ENCODE data around the gene C9orf152. TPM values are rescaled to one million over a fixed set of nuclear protein-coding genes. Genes with fewer than 3 reads are reported as not detected.

C9orf152 gene
- polyA plus RNA-seq, 4 donors: 6.5 to 25.7 (median 10.9) TPM

DNA sequence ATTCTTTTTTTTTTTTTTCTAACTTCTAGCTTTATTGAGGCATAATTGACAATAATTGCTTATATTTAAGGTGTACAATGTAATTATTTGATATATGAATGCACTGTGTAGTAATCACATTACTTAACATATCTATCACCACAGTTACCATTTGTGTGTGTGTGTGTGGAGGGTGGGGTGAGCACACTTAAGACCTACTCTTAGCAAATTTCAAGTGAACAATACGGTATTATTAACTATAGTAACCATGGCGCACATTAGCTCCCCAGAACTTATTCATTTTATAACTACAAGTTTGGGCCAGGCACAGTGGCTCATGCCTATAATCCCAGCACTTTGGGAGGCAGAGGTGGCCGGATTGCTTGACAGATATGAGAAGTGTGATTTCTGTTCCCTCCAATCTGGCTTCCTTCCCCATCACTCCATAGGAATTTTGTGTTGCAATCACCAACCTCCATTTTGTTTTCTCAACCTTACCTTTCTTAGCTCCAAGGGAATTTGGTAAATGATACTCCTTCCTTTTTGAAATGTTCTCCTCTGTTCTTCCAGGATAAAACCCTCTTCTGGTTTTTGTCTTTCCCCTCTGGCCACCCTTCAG lies 33.4 kb upstream of the C9orf152 start:
- no peak for FAIRE-seq
- peaks cover 5 to 17% (median 6%) of the 10 kb centered on the region in 3 donors for H3K36me3 ChIP-seq (ENCODE audit: control insufficient read depth in 3 of 3, insufficient read depth in 2 of 3, low read depth in 1 of 3, low read length in 3 of 3)
- no peak overlapping the region for H3K27ac ChIP-seq (ENCODE audit: low read depth in 1 of 3, low read length in 2 of 3)
- H3K4me1 ChIP-seq (ENCODE audit: control insufficient read depth in 3 of 3, insufficient read depth in 2 of 3, low read depth in 1 of 3, low read length in 2 of 3): no peaks in the 10 kb centered on the region
- H3K4me3 ChIP-seq (ENCODE audit: low read depth in 1 of 3, low read length in 3 of 3): no peak overlapping the region
- H3K9me3 ChIP-seq (ENCODE audit: control insufficient read depth in 2 of 2, insufficient read depth in 1 of 2, low read depth in 1 of 2, low read length in 1 of 2): no peaks in the 10 kb centered on the region
- DNase-seq: no peak
- 93 to 96% (median 94%) methylated on average over 3 of the region's 3 CpGs for WGBS, 3 donors
- no peaks in the 10 kb centered on the region for H3K27me3 ChIP-seq (ENCODE audit: control insufficient read depth in 3 of 3, insufficient read depth in 3 of 3, low read length in 3 of 3)

DNA sequence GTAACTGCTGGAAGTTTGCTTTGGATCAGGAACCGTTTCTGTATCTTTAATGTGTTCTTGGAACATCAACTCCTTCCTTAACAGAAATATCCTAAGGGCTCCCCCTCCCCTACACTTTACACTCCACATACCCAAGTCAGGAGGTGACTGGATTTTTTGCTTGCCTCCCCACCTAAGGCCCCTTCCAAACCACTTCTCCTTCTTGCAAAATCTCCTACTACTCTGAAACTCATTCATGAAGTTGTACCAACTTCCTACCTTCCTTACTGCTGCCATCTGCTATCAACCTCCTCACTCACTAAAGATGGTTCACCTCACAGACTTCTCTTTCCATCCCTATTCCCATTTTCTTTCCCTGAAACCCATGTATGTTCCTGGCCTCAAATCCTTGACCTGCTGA lies 32.2 kb upstream of the C9orf152 start:
- FAIRE-seq (no peak), DNase-seq (no peak)
- peaks cover 3 to 9% (median 4%) of the 10 kb centered on the region in 3 donors for H3K36me3 ChIP-seq (ENCODE audit: control insufficient read depth in 3 of 3, insufficient read depth in 2 of 3, low read depth in 1 of 3, low read length in 3 of 3)
- H3K4me3 ChIP-seq (ENCODE audit: low read depth in 1 of 3, low read length in 3 of 3): no peak overlapping the region
- H3K9me3 ChIP-seq (ENCODE audit: control insufficient read depth in 2 of 2, insufficient read depth in 1 of 2, low read depth in 1 of 2, low read length in 1 of 2): peaks cover 0 to 10% of the 10 kb centered on the region in 2 donors
- no peak overlapping the region for H3K27ac ChIP-seq (ENCODE audit: low read depth in 1 of 3, low read length in 2 of 3)
- H3K27me3 ChIP-seq (ENCODE audit: control insufficient read depth in 3 of 3, insufficient read depth in 3 of 3, low read length in 3 of 3): no peaks in the 10 kb centered on the region
- 44 to 70% (median 64%) methylated on average over 1 of the region's 1 CpG for WGBS, 3 donors
- H3K4me1 ChIP-seq (ENCODE audit: control insufficient read depth in 3 of 3, insufficient read depth in 2 of 3, low read depth in 1 of 3, low read length in 2 of 3): no peaks in the 10 kb centered on the region

DNA sequence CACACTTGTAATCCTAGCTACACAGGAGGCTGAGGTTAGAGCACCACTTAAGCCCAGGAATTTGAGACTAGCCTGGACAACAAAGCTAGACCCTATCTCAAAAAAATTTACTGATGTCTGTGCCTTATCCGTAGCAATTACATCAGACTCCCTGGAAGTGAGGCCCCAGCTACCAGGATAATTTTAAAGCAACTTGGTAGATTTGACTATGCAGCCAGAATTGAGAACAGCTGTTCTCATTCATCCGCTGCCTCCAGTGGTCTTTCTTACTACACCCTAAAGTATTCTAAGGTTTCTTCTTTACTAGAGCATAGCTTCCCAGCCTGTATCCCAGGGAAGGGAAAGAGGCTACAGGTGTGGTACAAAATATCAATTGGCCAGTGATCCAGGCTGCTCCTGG lies 20.4 kb upstream of the C9orf152 start:
- Histone ChIP-seq H3K9me3 (ENCODE audit: control insufficient read depth in 2 of 2, insufficient read depth in 1 of 2, low read depth in 1 of 2, low read length in 1 of 2) (no peaks in the 10 kb centered on the region), H3K27ac (ENCODE audit: low read depth in 1 of 3, low read length in 2 of 3) (no peak overlapping the region), H3K27me3 (ENCODE audit: control insufficient read depth in 3 of 3, insufficient read depth in 3 of 3, low read length in 3 of 3) (no peaks in the 10 kb centered on the region), H3K4me3 (ENCODE audit: low read depth in 1 of 3, low read length in 3 of 3) (no peak overlapping the region), H3K4me1 (ENCODE audit: control insufficient read depth in 3 of 3, insufficient read depth in 2 of 3, low read depth in 1 of 3, low read length in 2 of 3) (no peaks in the 10 kb centered on the region), H3K36me3 (ENCODE audit: control insufficient read depth in 3 of 3, insufficient read depth in 2 of 3, low read depth in 1 of 3, low read length in 3 of 3) (no peaks in the 10 kb centered on the region)
- WGBS, 3 donors: 81 to 94% (median 90%) methylated on average over 2 of the region's 2 CpGs
- FAIRE-seq (no peak), DNase-seq (no peak)

DNA sequence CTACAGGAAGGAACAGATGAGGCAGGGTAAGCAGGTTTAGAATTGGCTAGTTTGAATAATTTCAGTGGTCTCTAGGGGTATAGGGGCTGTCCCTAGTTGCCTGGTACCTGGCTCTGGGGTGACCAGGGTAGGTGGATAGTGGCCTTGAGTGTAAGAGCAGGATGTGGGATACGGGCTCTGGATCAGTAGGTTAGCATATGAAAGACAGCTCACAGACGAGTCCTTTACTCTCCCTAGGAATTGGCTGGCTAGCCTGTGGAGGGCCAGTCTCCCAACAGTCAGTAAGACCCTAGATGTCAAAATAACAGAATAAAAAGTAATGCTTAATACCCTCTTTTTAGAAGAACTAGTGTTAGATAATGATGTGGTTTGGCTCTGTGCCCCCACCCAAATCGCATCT lies 16.6 kb upstream of the C9orf152 start:
- Histone ChIP-seq H3K4me3 (ENCODE audit: low read depth in 1 of 3, low read length in 3 of 3) (no peak overlapping the region), H3K9me3 (ENCODE audit: control insufficient read depth in 2 of 2, insufficient read depth in 1 of 2, low read depth in 1 of 2, low read length in 1 of 2) (no peaks in the 10 kb centered on the region), H3K27ac (ENCODE audit: low read depth in 1 of 3, low read length in 2 of 3) (no peak overlapping the region), H3K4me1 (ENCODE audit: control insufficient read depth in 3 of 3, insufficient read depth in 2 of 3, low read depth in 1 of 3, low read length in 2 of 3) (peaks cover 0 to 15% (median 4%) of the 10 kb centered on the region in 3 donors), H3K27me3 (ENCODE audit: control insufficient read depth in 3 of 3, insufficient read depth in 3 of 3, low read length in 3 of 3) (no peaks in the 10 kb centered on the region), H3K36me3 (ENCODE audit: control insufficient read depth in 3 of 3, insufficient read depth in 2 of 3, low read depth in 1 of 3, low read length in 3 of 3) (no peaks in the 10 kb centered on the region)
- WGBS, 3 donors: 89 to 95% (median 89%) methylated on average over 3 of the region's 3 CpGs
- DNase-seq (no peak), FAIRE-seq (no peak)

DNA sequence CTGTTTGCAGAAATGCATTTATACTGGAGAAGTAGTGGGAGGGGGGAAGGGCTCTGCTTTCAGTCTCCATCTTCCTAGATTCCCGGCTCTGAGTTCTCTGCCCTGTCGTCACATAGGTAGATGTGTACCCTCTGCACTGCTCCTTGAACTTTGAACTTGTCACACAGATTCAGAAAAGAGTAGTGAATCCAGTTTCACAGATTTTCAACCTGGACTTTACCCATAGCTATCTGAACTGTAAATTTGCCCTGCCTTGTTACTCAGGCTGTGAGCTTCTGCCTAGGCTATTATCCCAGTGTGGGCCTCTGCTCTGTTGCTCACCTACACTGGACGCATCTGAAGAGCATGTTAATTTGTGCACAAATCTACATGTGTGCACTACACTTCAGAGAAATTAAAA lies 12.8 kb upstream of the C9orf152 start:
- DNase-seq (peak; percentile 92 to 93), FAIRE-seq (no peak)
- Histone ChIP-seq H3K4me3 (ENCODE audit: low read depth in 1 of 3, low read length in 3 of 3) (no peak overlapping the region), H3K9me3 (ENCODE audit: control insufficient read depth in 2 of 2, insufficient read depth in 1 of 2, low read depth in 1 of 2, low read length in 1 of 2) (no peaks in the 10 kb centered on the region), H3K27ac (ENCODE audit: low read depth in 1 of 3, low read length in 2 of 3) (peak overlapping the region in 1 of 3 donors; percentile 65), H3K36me3 (ENCODE audit: control insufficient read depth in 3 of 3, insufficient read depth in 2 of 3, low read depth in 1 of 3, low read length in 3 of 3) (no peaks in the 10 kb centered on the region), H3K27me3 (ENCODE audit: control insufficient read depth in 3 of 3, insufficient read depth in 3 of 3, low read length in 3 of 3) (no peaks in the 10 kb centered on the region), H3K4me1 (ENCODE audit: control insufficient read depth in 3 of 3, insufficient read depth in 2 of 3, low read depth in 1 of 3, low read length in 2 of 3) (peaks cover 0 to 15% (median 4%) of the 10 kb centered on the region in 3 donors)
- 22 to 58% (median 33%) methylated on average over 3 of the region's 3 CpGs for WGBS, 3 donors

DNA sequence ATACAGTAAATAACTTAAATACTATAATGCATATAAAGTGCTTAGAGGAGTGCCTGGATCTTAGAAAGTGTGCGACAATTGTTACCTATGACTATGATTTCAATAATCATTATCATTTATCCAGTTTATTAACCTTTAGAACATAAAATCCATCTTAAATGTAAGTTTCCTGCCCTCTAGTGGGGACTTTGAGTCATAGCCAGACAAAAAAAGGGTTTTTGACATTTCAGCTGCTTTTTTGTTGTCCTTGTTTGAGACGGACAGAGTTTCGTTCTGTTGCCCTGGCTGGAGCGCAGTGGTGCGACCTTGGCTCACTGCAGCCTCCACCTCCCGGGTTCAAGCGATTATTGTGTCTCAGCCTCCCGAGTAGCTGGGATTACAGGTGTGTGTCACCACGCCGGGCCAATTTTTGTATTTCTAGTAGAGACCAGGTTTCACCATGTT lies 9.7 kb upstream of the C9orf152 start:
- no peak for FAIRE-seq
- H3K4me1 ChIP-seq (ENCODE audit: control insufficient read depth in 3 of 3, insufficient read depth in 2 of 3, low read depth in 1 of 3, low read length in 2 of 3): peaks cover 0 to 28% (median 5%) of the 10 kb centered on the region in 3 donors

DNA sequence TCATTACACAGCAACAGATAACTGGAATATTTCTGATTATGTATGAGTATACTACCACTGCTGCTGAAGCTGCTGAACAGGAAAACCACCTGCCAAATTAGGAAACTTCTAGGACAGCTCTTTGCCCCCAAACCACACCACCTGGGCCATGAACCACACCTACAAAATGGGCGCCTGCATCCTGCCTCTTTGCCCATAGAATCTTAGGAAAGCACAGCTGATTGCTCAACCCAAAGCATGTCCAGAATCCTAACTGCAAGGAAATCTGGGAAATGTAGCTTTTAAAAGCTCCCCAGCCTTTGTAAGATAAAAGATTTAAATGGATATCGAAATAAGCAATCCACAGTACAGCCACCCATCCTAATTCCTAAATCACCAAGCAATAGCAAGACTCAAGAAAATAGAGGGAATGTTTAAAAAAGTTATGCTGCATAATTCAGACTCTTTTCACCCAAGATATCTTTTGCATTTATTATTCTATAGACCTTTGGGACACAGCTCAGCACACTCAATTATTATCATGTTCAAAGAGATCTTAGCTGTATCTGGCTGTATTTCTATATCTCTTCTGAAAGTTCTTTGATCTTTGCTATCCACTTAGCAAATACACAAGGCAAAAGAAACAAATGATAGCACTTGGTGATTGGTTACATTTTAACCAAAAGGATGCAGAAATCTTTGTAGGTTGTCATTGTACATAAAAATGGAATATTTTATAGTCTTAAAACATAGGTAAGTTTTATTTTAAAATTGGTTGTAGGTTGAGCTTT lies 6.8 kb upstream of the C9orf152 start:
- no peaks in the 10 kb centered on the region for H3K36me3 ChIP-seq (ENCODE audit: control insufficient read depth in 3 of 3, insufficient read depth in 2 of 3, low read depth in 1 of 3, low read length in 3 of 3)
- H3K27me3 ChIP-seq (ENCODE audit: control insufficient read depth in 3 of 3, insufficient read depth in 3 of 3, low read length in 3 of 3): no peaks in the 10 kb centered on the region
- H3K9me3 ChIP-seq (ENCODE audit: control insufficient read depth in 2 of 2, insufficient read depth in 1 of 2, low read depth in 1 of 2, low read length in 1 of 2): peaks cover 0 to 3% of the 10 kb centered on the region in 2 donors
- 13 to 49% (median 24%) methylated on average over 2 of the region's 2 CpGs for WGBS, 3 donors
- DNase-seq (peak in 1 of 2 donors; percentile 42), FAIRE-seq (no peak)
- H3K4me1 ChIP-seq (ENCODE audit: control insufficient read depth in 3 of 3, insufficient read depth in 2 of 3, low read depth in 1 of 3, low read length in 2 of 3): peaks cover 0 to 13% (median 3%) of the 10 kb centered on the region in 3 donors
- no peak overlapping the region for H3K4me3 ChIP-seq (ENCODE audit: low read depth in 1 of 3, low read length in 3 of 3)
- peak overlapping the region in 2 of 3 donors; percentile 50 to 60 for H3K27ac ChIP-seq (ENCODE audit: low read depth in 1 of 3, low read length in 2 of 3)

More for the DNA sequence above, 9.7 kb upstream of the C9orf152 start:
- Histone ChIP-seq H3K36me3 (ENCODE audit: control insufficient read depth in 3 of 3, insufficient read depth in 2 of 3, low read depth in 1 of 3, low read length in 3 of 3) (no peaks in the 10 kb centered on the region), H3K27ac (ENCODE audit: low read depth in 1 of 3, low read length in 2 of 3) (no peak overlapping the region), H3K4me3 (ENCODE audit: low read depth in 1 of 3, low read length in 3 of 3) (no peak overlapping the region), H3K9me3 (ENCODE audit: control insufficient read depth in 2 of 2, insufficient read depth in 1 of 2, low read depth in 1 of 2, low read length in 1 of 2) (no peaks in the 10 kb centered on the region), H3K27me3 (ENCODE audit: control insufficient read depth in 3 of 3, insufficient read depth in 3 of 3, low read length in 3 of 3) (no peaks in the 10 kb centered on the region)
- 20 to 27% (median 25%) methylated on average over 10 of the region's 10 CpGs for WGBS, 3 donors
- DNase-seq: peak; percentile 52 to 56

GRCh38 chr9:110214090-110214489 lies 6.1 kb upstream of the C9orf152 start:
- Histone ChIP-seq H3K4me1 (ENCODE audit: control insufficient read depth in 3 of 3, insufficient read depth in 2 of 3, low read depth in 1 of 3, low read length in 2 of 3) (peaks cover 0 to 13% (median 3%) of the 10 kb centered on the region in 3 donors), H3K27me3 (ENCODE audit: control insufficient read depth in 3 of 3, insufficient read depth in 3 of 3, low read length in 3 of 3) (no peaks in the 10 kb centered on the region), H3K4me3 (ENCODE audit: low read depth in 1 of 3, low read length in 3 of 3) (no peak overlapping the region), H3K9me3 (ENCODE audit: control insufficient read depth in 2 of 2, insufficient read depth in 1 of 2, low read depth in 1 of 2, low read length in 1 of 2) (peaks cover 0 to 3% of the 10 kb centered on the region in 2 donors), H3K27ac (ENCODE audit: low read depth in 1 of 3, low read length in 2 of 3) (peak overlapping the region in 2 of 3 donors; percentile 50 to 60), H3K36me3 (ENCODE audit: control insufficient read depth in 3 of 3, insufficient read depth in 2 of 3, low read depth in 1 of 3, low read length in 3 of 3) (no peaks in the 10 kb centered on the region)
- no peak for DNase-seq
- FAIRE-seq: no peak
- 17 to 67% (median 44%) methylated on average over 6 of the region's 6 CpGs for WGBS, 3 donors

All from small intestine (tissue), 7 donors.